DMS 273 (cell line): ENCODE results near the gene VARS2.
"Not testable (repeated sequence)": the region's sequence is repeated elsewhere in the genome, so short reads cannot be mapped to it uniquely, and the experiment has no call there.

ENCODE experiments used
- DNase-seq: peaks from one replicate; lab custom pipeline; 2025; ENCODE audit not compliant: unreplicated experiment; lab: John Stamatoyannopoulos, UW

VARS2 gene

DNA sequence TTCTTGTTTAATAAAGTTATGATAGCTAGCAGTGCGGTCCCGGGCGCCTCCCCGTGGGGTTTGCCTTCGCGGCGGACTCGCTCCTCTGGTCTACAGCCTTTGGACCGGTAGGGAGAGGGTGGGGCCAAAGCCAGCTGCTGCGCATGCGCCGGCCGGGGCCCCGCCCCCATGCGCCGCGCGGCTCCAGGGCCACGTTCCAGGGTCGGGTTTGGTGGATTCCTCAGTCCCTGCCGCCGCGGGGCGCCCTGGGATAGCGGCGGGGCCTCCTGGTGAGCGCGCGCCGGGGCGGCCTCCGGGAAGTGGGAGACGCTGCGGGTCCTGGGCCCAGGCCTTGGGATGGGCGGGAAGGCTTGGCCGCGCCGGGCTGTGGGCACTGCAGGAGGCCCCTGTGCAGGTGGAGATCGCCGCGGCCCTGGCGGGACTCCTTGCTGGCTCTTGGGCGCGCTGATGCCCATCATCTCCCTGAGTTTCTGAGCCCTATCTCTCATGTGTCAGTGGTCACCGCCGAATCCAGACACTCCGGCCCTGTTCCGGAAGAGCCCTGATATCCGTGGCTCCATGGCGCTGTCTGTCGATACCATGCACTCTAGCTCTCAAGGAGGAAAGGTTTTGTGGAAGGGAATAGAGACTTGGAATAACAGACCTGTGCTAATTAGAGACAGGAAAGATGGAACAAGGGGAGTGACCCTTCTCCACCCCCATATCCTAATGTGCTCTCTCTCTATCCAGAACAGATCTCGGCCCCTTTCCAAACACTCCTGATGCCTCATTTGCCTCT is at the start of gene VARS2:
TSS of gene VARS2 (plus strand) at position 163 of the 778 bp plus-strand sequence. CDS start at position 762, 599 bp downstream.
- DNase-seq: peak; percentile 94

DNA sequence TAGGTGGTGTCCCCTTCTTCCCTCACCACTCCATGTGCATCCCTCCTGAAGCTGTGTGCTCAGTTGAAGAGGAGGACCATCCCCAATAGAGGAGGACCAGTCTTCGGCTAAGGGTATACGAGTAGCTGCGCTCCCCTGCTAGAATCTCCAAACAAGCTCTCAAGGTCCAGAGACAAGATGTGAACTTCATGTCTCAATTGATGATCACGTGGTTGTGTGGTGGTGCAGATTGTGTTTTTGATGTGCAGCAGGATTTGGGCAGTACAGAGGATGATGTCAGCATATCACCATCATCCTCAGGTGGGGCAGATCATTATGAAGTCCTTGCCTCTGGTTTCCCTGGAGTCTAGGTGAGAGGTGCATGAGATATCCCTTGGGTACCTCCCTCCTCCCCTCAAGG is 49.7 kb upstream of the VARS2 start:
- no peak for DNase-seq

DNA sequence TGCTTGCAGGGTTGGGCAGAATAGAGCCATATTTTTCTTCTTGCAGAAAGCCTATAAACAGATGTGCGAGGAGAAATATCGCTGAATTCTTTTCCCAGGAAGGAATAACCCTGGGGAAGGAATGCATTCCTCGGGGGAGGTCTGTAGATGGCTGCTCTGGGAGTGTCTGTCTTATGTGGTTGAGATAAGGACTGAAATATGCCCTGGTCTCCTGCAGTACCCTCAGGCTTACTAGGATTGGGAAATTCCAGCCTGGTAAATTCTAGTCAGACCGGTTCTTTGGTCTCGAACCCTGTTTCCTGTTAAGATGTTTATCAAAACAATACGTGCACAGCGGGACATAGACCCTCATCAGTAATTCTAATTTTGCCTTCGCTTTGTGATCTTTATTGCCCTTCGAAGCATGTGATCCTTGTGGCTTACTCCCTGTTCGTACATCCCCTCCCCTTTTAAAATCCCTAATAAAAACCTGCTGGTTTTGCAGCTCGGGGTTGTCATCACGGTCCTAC is 44.7 kb upstream of the VARS2 start:
- not testable (repeated sequence) for DNase-seq

DNA sequence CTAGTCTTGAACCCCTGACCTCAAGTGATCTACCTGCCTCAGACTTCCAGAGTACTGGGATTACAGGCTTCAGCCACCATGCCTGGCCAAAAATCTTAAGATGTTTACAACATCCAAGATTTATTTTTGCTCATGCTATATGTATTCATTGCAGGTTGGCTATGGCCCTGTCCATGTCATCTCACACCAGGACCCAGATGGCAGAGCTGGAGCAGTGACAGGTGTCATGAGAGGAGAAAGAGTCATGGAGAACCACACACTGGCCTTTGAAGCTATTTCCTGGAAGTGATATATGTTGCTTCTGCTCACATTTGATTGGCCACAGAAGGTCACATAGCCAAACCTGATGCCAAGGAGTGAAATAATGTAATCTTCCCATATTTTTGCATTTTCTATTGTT is 43.5 kb upstream of the VARS2 start:
- no peak for DNase-seq

DNA sequence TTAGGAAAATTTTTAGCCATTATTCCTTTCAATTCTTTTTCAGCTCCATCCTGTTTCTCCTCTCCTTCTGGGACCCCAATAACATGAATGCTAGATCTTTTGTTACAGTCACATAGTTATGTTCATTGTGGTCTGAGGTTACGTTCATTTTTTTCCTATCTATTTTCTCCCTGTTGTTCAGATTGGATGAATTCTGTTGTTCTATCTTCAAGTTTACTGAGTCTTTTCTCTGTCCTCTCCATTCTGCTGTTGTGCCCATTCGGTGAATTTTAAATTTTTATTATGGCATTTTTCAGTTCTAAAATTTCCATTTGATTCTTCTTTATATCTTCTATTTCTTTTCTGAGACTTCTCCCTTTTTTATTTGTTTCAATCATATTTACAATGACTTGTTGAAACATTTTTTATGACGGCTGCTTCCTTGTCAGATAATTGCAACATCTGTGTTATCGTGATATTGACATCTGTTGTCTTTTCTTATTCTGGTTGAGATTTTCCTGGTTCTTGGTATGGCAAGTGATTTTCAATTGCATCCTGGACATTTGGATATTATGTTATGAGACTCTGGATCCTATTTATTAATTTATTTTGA is 42.4 kb upstream of the VARS2 start:
- DNase-seq: no peak

DNA sequence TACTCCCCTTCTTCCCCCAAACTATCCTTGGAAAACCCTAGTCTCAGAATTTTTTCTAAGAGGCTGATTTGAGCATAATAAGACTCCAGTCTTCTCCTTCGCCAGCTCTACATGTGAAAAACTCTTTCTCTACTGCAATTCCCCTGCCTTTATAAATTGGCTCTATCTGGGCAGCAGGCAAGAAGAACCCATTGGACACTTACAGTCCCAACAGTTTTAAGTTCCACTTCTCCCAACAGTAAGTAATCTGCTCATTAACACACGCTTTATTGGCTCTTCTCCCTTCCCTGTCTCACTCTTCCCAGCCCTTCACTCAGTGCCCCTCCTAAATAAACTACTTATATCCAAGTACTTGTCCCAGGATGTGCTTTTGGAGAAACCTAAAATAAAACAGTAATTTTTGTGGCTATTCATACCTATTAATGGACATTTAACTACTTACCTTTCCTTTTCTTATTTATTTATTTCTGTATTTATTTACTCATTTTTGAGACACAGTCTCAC is 40.8 kb upstream of the VARS2 start:
- DNase-seq: no peak

DNA sequence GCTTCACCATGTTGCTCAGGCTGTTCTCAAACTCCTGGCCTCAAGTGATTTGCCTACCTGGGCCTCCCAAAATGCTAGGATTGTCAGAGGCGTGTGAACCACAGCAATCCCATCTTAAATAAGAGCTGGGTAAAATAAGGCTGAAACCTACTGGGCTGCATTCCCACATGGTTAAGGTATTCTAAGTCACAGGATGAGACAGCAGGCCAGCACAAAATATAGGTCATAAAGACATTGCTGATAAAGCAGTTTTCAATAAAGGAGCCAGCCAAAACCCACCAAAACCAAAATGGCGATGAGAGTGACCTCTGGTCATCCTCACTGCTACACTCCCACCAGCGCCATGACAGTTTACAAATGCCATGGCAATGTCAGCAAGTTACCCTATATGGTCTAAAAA is 40.2 kb upstream of the VARS2 start:
- not testable (repeated sequence) for DNase-seq

DNA sequence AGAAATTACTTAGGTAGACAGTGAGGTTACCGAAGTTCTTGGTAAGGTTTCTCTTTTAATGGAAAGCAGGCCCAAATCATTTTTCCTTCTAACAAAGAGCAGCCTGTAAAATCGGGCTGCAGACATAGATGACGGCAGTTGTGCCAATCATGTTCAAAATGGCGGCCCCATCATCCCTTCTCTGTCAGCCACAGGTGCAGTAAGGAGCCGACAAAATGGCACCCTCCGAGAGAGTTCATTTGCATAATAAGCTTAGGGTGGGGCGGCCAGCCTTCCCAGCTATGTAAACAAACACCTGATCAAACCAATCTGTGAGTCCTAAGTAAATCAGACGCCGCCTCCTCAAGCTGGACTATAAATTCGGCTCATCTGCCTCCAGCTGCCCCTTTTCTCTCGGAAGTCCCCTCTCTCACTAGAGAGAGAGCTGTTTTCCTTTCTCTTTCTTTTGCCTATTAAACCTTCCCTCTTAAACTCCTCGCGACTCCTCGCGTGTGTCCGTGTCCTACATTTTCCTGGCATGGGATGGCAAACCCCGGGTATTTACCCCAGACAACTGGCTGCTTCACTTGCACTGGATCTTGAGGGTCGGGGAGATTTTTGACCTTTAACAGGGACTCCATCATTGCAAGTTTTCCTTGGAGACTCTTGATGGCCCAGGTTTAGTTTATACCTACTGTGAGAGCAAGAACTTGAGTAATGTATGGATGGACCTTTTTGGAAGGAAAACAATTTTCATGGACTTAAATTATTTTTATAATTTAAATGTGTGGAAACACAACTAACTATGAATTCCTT is 38.6 kb upstream of the VARS2 start:
- peak; percentile 94 for DNase-seq

DNA sequence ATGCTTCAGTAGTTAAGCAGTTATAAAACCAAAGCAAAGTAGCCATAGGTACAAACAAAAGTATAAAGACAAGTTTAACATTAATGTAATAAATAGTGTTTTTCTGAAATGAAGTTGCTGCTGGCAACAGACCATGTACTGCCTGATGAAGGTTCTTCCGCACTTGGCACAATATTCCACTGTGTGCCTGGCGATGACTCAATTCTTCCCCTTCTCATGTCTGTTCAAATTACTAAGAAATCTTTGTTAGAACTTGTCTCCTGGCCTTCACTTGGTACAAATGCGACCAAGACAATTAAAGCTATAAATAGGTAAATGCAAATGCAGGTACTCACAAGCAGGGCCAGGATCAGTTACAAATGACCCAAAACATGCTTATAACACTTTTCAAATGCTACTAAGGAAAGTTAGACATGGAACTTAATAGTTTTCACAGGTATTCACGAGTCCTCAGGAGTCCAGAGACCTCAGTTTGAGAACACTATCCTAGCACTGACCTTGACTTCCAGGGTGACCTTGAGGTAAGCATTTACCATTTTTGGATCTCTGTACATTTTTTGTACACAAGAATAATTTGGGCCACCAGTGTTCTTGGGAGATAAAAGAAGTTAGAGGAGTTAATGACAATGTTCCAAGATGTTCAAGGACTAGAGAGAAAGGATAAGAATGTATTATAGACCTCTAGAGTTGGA is 37.9 kb upstream of the VARS2 start:
- peak; percentile 63 for DNase-seq

DNA sequence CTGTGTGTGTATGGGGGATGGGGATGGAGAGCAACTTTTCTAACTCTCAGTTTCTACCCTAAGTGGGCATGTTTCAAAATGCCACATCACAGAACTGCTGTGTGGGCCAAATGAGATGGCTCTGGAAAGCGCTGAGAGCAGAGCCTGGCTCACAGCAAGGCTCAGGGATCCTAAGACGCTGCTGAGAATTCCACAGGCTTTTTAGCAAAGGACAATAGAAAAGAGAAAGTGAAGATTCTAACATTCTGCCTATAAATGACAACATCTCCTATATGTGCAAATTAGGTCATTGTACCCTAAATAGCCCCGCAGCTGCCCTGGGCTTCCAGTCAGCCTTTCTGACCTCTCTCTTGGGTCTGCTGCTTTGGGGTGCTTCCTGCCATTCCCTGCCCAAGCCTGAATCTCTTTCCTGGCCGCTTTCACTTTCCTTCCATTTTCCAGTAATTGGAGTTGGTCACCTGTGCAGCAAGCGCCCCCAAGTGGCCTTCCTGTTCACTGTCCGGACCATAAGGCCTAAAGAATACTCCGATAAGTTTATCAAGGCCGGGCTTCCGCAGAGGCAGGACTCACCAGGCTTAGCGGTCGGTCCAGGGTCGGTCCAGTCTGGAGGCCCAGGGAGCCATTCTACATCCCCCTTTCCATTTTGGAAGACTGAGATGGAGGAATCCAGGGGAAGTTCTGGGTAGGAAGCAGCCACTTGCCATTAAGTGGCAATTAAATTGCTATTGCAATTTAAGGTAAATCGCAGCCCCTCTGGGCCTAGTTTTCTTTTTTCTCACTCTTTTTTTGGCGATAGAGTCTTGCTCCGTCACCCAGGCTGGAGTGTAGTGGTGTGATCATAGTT is 36.4 kb upstream of the VARS2 start:
- peak; percentile 93 for DNase-seq

DNA sequence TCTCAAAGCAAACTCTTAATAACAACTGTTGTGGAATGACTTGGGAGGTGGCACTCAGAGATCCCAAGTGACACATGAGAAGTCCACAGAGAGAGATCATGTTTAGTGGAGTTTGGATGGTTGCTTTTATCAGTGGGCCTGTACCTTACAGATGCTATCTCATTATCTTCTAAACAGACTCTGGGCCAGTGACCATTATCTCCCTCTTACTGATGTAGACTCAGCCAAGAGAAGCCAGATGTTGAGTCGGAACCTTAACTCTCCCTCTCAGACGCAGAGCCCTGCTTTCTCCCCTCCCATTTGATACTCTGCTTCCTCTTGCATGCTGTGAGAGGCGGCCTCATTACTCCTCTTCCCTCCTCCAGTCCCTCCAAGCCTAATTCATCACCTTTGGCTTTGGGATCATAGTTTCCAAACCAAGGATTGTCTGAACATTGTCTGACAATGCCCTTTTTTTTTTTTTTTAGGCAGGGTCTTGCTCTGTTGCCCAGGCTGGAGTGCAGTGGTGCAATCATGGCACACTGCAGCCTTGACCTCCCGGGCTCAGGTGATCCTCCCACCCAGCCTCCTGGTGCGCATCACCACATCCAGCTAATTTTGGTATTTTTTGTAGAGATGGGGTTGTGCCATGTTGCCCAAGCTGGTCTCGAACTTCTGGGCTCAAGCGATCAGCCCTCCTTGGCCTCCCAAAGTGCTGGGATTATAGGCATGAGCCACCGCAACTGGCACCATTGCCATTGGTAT is 34.2 kb upstream of the VARS2 start:
- DNase-seq: no peak

DNA sequence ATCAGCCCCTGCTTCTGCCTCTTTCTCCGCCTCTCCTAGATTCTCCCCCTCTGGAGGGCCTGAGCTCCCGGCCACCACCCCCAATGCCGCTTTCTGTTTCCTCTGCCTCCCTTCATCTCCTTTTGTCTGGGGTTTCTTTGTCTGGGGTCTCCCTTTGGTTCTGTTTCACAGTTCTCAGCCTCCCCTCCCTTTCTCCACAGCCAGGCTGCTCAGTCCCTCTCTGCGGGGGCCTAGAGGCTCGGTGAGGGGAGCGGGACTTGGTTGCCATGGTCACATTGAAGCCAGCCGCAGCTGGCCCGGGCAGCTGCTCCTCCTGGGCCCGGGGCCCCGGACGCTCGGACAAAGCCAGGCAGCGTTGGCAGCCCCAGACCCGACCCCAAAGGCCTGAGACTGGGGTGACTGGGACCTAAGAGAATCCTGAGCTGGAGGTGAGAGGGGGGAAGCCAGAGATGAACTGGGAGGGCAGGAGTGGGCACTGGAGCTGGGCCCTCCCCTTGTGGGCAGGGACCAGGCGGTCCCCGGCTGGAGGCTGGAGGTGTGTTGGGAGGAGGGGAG is 33.3 kb upstream of the VARS2 start:
- peak; percentile 63 for DNase-seq

DNA sequence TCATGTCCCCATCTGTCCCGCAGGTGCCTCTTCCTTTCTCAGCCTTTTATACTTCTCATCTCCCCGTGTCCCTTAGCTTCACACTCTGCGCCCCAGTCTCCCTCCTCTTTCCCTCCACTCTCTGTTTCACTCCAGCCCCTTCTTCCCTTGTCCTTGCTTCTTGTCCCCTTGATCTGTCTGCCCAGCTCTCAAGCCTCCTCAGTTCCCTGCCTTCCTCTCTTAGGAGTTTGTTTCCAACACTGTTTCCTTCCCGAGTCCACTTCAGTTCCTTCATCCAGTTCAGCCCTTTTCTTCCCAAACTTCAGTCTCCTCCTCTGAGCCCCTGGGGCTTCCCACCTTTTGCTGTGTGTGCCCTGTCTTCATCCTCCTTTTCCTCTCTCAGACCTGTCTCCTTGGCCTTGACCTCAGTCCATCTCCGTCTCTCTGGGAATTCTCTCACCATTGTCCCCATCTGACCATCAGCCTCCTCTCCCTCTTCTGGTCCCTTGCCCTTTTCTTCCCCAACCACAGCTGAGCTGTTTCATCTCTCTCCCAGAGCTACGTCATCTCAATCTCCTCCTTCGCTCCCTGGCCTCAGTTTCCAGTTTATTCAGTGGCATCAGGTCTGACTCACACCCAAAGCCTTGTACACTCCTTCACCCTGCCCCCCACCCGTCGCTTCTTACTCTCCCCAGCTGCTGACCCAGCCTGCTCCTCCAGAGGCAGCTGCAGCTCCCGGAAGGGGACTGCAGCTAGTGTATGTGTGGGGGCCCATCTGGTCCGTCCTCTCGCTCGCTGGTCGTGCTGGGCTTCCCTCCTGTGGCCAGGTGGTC is 32.4 kb upstream of the VARS2 start:
- peak; percentile 87 for DNase-seq

DNA sequence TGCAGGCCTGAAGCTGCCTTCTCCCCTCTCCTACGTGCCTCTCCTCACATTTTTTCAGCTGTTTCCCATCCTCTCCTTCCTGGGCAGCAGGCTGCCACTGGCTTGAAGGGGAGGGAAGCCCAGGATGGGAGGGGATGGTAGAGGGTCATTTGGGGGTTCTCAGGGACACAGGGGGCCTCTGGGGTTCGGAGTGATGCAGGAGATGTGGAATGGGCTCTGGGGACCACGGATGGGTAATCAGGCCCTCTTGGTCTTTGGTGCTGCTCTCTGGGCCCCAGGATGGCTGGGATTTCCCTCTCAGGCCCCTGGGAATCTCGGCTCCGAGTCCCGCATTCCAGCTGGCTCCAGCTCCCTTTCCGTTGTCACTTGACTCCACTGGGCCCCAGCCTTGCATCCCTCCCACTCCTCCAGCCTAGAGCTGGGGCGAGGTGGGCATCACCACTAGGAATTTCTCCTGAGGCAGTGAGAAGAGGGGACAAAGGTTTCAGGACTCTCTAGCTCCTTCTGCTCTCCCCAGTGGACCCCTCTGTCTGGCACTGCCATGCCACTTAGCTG is 31.8 kb upstream of the VARS2 start:
- DNase-seq: peak; percentile 71

DNA sequence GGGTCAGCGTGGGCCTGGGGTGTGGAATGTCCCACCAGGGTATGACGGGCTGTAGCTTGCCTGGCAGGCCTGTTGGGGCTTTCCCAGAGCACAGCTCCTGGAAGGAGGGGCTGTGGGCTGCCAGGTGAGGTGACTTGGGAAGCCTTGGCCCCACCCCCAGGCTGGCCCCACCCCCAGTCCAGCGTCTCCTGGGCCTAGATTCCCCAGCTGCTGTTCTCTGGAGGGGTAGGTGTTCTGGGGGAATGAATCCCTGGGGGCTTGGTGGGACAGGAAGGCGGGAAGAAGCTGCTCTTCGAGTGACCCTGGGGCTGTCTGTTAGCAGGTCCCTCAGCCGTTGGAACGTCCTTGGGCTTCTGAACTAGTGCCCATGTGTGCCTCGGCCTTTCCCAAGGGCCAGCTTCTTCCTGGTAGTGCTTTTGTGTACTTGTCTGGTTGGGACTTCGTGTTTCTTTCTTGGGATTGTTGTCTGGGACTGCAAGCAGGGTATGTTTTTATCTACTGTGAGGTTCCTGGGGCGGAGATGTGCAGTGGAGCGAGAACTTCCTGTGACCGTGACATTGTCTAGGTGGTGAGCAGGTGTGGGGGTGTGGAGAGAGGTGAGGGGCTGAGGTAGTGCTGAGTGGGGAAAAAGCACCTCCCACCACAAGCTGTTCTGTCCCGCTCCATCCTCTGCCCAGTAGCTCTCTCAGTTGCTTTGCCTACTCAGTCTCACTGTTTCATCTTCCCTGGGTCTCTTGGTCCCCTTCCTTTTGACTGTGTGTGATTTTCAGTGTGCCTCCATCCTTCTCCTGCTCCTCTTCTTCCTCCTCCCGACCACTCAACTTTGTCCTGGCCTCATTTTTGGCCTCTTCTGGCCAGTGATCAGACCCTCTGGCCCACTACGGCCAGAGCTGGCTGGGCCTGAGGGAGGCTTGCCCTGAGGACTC is 31.0 kb upstream of the VARS2 start:
- DNase-seq: peak; percentile 56

DNA sequence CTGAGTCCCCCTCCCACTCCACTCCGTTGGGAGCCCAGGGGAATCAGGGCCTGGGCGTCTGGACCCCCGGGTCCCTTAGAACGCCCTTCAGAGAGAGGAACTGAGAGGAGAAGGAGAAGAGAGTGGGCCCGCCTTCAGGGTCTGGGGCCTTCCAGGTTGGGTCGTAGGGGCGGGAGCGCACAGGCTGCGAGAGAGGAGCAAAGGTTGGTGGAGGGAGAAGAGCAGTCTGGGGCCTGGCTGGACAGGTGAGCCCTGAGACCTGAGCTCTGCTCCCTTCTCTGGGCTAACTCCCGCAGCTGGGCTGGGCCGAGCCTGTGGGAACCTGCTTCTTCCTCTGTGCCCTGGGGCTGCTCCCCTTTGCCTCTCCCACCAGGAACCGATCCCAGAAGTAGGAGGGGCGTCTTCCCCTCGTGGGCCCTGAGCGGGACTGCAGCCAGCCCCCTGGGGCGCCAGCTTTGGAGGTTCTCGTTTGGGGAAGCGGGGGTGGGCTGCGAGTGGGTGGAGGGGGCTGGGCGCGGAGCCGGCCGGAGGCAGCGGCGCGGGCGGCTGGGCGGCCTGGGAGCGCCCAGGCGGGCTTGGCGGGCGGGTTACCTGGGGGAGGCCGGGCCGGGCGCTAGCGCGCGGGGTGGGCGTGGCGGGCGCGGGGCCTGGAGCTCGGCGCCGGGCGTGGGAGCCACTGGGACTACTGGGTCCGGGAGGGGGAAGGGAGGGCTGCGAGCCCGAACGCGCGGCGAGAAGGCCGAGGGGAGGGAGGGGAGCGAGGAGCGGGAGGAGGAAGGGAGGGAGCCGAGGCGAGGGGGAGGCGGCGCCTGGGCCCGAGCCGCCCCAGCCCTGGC is 30.1 kb upstream of the VARS2 start, which contains the start of gene DDR1:
TSS of gene DDR1 (plus strand) at position 835 of the 836 bp plus-strand sequence. CDS start 4,211 bp downstream, outside the sequence.
- peak; percentile 87 for DNase-seq
